ENCODE data around the gene RAMACL. TPM values are rescaled to one million over a fixed set of nuclear protein-coding genes. Genes with fewer than 3 reads are reported as not detected.

Gene RAMACL
- total RNA-seq, 1 donor from 2014 or later = 9.5 TPM

- H3K9me3 Mint-ChIP-seq (ENCODE audit: unreplicated experiment) = peaks cover 6% of the 10 kb centered on the region
- H3K27me3 Mint-ChIP-seq (ENCODE audit: unreplicated experiment) = peaks cover 7% of the 10 kb centered on the region
- H3K27ac Mint-ChIP-seq (ENCODE audit: unreplicated experiment) = peak overlapping the region; percentile 5
- peaks cover 42% of the 10 kb centered on the region for H3K4me1 Mint-ChIP-seq (ENCODE audit: low read depth, unreplicated experiment)
- TF ChIP-seq CTCF (IDR thresholded peaks at IDR 0.05; ENCODE audit: partially characterized antibody, unreplicated experiment) = no peak
- DNase-seq = no peak
- H3K4me3 Mint-ChIP-seq (ENCODE audit: unreplicated experiment) = no peak overlapping the region
- no peaks in the 10 kb centered on the region for H3K36me3 Mint-ChIP-seq (ENCODE audit: unreplicated experiment)
Observed at GRCh38 chr6:166545156-166546034, 41.1 kb downstream of the RAMACL start.

- Mint-ChIP-seq H3K4me3 (ENCODE audit: unreplicated experiment) (peak overlapping the region; percentile 34), H3K4me1 (ENCODE audit: low read depth, unreplicated experiment) (peaks cover 51% of the 10 kb centered on the region), H3K36me3 (ENCODE audit: unreplicated experiment) (no peaks in the 10 kb centered on the region), H3K9me3 (ENCODE audit: unreplicated experiment) (peaks cover 6% of the 10 kb centered on the region), H3K27me3 (ENCODE audit: unreplicated experiment) (peaks cover 7% of the 10 kb centered on the region), H3K27ac (ENCODE audit: unreplicated experiment) (peak overlapping the region; percentile 73)
- TF ChIP-seq CTCF (IDR thresholded peaks at IDR 0.05; ENCODE audit: partially characterized antibody, unreplicated experiment) = no peak
- peak; percentile 32 for DNase-seq
Observed at GRCh38 chr6:166544296-166544605, 42.2 kb downstream of the RAMACL start.

- H3K9me3 Mint-ChIP-seq (ENCODE audit: unreplicated experiment) = peaks cover 6% of the 10 kb centered on the region
- no peak for TF ChIP-seq CTCF (IDR thresholded peaks at IDR 0.05; ENCODE audit: partially characterized antibody, unreplicated experiment)
- H3K27ac Mint-ChIP-seq (ENCODE audit: unreplicated experiment) = peak overlapping the region; percentile 73
- DNase-seq = no peak
- H3K4me3 Mint-ChIP-seq (ENCODE audit: unreplicated experiment) = no peak overlapping the region
- no peaks in the 10 kb centered on the region for H3K36me3 Mint-ChIP-seq (ENCODE audit: unreplicated experiment)
- H3K4me1 Mint-ChIP-seq (ENCODE audit: low read depth, unreplicated experiment) = peaks cover 52% of the 10 kb centered on the region
- peaks cover 7% of the 10 kb centered on the region for H3K27me3 Mint-ChIP-seq (ENCODE audit: unreplicated experiment)
Observed at GRCh38 chr6:166543603-166544295, 42.7 kb downstream of the RAMACL start.

GRCh38 chr6:166542580-166542912 is 43.9 kb downstream of the RAMACL start:
- H3K4me1 Mint-ChIP-seq (ENCODE audit: low read depth, unreplicated experiment) = peaks cover 52% of the 10 kb centered on the region
- H3K27ac Mint-ChIP-seq (ENCODE audit: unreplicated experiment) = no peak overlapping the region
- H3K4me3 Mint-ChIP-seq (ENCODE audit: unreplicated experiment) = no peak overlapping the region
- no peak for TF ChIP-seq CTCF (IDR thresholded peaks at IDR 0.05; ENCODE audit: partially characterized antibody, unreplicated experiment)
- H3K27me3 Mint-ChIP-seq (ENCODE audit: unreplicated experiment) = peaks cover 7% of the 10 kb centered on the region
- DNase-seq = no peak
- H3K36me3 Mint-ChIP-seq (ENCODE audit: unreplicated experiment) = no peaks in the 10 kb centered on the region
- peaks cover 4% of the 10 kb centered on the region for H3K9me3 Mint-ChIP-seq (ENCODE audit: unreplicated experiment)
